GM12873 (cell line): ENCODE results near the gene KIAA1328.

Source experiments
- TF ChIP-seq, protein P1 (sequence below): IDR thresholded peaks from 2 replicates; pipeline ENCODE4 v1.5.1; 2012; ENCODE audit warnings: low read depth, mild to moderate bottlenecking, moderate library complexity, low read length, control low read depth; ENCODE audit not compliant: insufficient read depth; ENCODE audit errors: missing control alignments

Gene KIAA1328

DNA sequence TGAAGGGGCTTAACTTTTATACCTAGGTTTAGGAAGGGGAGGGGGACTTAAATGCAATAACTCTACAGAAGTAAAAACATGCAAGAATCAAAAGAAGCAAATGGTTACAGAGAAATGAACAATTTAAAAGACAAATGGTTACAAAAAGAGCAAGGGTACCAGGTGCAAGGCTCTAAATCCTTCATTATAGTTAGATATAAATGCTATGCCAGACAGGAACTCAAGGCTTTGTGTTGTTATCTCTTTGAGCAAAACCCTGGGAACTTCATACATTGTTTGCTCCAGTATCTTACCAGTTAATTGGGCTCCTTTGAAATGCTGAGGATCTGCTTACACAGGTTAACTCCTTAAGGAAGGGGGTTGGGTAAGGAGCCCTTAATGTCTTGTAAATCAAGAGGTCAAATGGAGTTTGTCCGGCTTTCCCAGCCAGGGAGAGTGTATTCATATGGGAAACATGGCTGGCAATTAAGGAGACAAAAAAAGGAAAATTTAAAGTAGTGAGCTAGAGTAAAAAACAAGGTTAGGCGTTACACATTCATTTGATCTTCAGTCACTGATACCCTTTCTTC lies 389.2 kb downstream of the KIAA1328 start:
- TF ChIP-seq, protein P1, sequence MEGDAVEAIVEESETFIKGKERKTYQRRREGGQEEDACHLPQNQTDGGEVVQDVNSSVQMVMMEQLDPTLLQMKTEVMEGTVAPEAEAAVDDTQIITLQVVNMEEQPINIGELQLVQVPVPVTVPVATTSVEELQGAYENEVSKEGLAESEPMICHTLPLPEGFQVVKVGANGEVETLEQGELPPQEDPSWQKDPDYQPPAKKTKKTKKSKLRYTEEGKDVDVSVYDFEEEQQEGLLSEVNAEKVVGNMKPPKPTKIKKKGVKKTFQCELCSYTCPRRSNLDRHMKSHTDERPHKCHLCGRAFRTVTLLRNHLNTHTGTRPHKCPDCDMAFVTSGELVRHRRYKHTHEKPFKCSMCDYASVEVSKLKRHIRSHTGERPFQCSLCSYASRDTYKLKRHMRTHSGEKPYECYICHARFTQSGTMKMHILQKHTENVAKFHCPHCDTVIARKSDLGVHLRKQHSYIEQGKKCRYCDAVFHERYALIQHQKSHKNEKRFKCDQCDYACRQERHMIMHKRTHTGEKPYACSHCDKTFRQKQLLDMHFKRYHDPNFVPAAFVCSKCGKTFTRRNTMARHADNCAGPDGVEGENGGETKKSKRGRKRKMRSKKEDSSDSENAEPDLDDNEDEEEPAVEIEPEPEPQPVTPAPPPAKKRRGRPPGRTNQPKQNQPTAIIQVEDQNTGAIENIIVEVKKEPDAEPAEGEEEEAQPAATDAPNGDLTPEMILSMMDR, result no peak

DNA sequence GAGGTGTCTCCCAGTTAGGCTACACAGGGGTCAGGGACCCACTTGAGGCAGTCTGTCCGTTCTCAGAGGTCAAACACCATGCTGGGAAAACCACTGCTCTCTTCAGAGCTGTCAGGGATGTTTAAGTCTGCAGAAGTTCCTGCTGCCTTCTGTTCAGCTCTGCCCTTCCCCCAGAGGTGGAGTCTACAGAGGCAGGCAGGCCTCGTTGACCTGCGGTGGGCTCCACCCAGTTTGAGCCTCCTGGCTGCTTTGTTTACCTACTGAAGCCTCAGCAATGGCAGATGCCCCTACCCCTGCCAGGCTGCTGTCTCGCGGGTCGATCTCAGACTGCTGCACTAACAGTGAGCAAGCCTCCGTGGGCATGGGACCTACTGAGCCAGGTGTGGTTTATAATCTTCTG lies 390.3 kb downstream of the KIAA1328 start:
- TF ChIP-seq, protein P1, result no peak

DNA sequence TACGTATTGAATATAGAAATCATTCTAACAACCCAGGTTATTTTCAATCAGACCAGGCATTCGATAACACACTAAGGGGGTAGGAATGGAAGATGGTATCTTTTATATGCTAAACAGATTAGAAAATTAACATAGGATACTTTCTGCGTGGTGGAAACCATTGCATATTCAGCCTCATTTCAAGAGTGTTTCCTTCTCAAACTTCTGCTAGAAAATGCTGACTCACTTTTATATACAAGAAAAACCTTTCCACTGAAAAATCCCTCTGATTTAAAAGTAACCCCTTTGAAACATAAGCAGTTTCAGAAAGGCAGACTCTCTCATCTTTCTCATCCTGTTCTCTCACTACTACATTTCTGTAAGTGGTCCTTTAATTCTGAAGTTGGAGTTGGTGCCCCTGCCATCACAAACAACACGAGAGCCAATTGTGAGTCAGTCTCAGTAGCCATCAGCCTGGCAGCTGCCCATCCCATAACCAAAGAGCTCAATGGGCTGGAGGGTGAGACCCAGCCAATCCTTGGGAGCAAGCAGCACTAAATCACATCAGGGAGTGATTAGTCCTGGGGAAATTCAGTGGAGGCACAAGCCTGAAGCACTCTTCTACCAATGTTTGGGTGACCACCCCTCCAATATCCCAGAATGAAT lies 393.5 kb downstream of the KIAA1328 start:
- TF ChIP-seq, protein P1, result no peak

DNA sequence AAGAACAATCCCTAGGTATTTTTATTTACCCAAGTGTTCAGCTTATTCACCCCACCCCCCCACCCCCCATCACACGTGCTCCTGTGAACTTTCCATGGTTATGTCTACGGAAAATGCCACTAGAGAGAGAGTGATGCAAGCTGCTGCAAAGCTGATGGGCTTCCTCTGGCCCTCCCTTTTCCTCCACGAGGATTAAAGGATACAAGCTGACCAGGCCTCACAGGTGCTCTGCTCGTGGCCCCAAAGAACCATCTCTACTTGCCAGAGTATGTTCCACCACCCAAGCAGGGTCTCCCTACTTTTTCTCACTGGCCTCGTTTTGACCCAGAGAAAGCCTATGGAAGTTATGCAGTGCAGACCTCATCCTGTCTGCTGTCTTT lies 394.1 kb downstream of the KIAA1328 start:
- TF ChIP-seq, protein P1, result no peak

DNA sequence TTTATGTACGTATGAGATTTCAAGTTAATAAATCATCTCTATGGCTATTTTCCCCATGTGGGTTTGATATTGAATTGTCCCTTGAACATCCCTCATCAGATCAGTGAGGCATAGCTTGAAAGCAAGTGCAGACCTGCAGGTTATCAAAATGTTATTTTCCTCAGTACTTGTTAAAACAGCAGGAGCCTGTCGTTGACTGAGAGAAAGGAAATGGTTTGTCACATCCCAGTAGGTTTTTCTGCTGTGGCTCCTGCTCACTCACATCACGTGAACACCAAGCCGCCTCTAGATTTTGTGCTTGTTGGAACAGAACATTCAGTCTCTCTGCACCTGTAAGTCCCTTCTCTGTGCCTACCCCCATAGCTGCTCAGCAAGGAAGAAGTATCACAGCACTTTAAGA lies 396.4 kb downstream of the KIAA1328 start:
- TF ChIP-seq, protein P1, result no peak

DNA sequence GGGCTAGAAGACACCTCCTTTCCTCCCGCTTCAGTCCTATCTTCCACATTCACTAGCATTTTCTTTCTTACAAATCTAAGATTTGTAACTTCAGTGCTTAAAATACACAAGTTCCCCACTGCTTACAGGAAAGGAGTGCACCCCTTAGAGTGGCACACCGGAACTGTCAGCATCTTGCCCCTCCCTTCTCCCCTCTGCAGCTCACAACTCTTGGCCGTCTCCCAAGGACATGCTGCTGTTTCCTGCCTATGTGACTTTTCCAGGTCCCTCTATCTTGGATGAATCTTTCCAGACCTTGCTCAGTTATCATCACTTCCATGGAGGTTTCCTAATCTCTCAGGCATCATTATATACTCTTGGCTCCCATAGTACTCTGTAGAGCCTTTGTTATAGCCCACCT lies 401.8 kb downstream of the KIAA1328 start:
- TF ChIP-seq, protein P1, result no peak

DNA sequence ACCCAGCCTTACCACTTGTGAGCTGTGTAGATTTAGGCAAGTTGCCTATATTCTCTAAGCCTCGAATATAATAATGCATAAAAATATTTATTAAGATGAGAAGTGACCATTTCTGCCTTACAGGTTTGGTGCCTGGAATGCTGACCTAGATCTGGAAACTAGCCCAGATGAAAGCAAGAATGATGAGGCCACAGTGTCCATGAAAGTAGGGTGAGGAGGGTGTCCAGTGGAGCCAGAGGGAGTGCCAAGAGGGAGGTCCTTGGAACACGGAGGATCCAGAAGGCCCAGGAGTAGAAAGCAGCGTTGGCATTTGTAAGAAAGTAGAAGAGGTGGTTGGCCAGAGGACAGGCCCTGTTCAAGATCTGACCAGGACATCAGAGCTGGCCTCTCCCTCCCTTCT lies 402.3 kb downstream of the KIAA1328 start:
- TF ChIP-seq, protein P1, result no peak
